ENCODE data around the gene ORC3. TPM values are rescaled to one million over a fixed set of nuclear protein-coding genes. Genes with fewer than 3 reads are reported as not detected.
"Not testable (repeated sequence)": the region's sequence is repeated elsewhere in the genome, so short reads cannot be mapped to it uniquely, and the experiment has no call there.

Gene ORC3
- total RNA-seq, 1 donor from 2014 or later: 34.9 TPM

DNA sequence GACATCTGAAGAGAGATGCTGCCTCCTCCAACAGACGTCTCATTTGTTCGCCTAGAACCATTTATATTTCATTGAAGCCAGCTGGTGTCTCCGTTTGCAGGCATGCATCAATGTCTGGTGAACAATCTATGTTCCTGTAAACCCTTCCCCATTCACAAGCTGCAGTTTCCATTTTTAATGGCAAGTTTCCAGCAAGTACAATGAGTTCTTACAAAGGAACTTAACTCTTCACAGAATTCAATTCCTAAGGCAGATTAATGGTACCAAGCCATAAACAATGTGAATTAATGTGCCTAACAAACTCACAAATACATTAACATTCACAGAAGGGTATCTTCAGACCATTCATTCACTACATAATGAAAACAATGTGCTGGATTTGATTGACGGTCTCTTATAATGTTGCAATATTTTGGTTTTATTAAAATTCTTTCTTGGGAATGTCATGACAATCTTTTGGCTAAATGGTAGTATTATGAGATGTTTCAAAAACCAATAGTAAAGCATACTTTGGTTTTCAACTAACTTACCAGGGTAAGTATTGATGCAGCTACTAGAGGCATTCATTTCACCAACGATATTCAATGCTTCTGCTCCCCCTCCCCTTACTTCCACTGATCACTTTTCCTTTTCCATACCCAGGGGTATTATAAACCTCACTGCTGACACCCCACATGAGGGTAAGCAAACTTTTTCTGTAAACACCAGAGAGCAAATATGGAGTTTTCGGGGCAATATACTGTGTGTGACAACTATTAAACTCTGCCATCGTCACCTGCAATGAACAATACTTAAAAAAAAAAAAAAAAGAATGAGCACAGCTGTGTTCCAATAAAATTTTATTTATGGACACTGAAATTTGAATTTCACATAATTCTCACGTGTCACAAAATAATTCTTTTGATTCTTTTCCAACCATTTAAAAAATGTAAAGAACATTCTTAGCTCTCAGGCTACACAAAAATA, 107.9 kb downstream of the ORC3 start:
- no peak for DNase-seq (ENCODE audit: low spot score)

DNA sequence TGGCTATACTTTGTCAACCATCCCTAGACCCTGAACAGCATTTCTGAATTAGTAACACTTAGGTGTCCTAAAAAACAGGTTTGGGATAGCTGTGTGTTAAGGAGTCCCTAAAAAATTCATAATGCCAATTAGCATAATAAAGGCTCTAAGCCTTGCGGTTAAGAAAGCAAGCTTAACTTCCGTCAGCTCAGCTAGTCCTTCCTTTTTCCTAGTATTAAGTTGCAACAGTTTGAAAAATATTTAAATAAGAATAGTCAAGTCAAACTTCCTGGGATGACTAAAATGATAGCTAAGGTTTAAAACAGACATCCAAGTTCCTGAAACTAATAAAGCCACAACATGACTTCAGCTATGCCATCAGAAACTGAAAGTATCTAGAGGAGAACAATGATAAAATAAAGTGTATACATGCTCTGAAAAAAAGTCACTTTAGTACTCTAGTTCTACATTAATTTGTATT, 108.6 kb downstream of the ORC3 start:
- DNase-seq (ENCODE audit: low spot score): no peak

DNA sequence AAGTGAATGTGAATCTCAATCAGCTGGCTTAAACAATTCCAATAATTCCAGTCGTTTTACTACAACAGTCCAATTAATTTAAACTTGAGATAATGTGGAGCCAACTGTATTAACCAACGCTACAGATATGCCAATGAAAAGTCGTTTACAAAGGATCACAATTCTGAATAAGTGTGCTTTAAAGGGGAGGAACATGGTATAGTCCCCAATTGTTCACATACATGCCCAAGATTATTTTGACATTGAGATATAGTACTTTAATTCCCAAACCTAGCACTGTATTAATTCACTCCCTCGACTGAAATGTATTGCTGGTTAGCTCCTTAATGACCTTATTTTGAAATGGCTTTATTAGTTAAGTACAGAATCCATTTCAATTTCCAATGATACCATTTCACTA, 109.6 kb downstream of the ORC3 start:
- DNase-seq (ENCODE audit: low spot score): no peak

DNA sequence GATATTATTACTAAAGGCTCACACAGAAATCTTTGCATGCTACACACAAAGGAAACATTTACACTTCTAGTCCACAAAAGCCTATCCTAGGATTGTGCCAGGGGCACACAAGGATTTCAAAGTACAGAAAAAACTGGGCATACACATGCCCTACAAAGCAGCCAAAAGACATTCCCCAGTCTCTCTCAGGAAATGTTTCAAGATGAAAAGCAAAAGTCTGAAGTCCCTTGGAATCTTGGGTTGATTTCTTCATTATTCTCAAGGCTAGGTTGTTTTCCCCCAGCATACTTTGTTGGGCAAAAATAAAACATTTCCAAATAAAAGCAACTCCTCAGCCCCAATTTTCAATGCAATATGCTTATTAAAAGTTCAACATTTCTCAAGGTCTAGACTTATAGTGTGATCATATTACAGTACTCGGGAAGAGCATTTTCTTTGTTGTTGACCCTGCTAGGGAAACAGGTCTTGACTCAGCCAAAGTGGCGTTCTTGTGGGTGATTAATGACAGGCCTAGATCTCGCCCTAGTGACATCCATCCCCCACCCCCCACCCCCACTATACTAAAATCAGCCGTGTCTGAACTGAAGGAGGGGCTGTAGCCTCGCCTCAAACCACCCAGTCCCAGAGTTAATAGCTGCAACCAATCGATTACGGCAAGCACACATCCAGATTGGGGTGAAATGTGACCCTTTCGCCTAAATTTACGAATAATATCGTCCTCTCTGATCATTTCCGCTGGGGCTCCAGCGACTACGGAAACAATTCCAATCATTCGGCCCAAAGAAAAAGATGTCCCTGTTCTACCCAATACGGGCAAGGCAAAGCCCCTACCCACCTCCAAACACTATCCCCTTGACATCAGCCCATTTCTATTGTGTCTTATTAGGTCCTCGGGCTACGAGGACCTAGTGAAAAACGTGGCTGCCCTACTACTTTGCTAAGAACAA, 110.7 kb downstream of the ORC3 start:
- DNase-seq (ENCODE audit: low spot score): no peak

DNA sequence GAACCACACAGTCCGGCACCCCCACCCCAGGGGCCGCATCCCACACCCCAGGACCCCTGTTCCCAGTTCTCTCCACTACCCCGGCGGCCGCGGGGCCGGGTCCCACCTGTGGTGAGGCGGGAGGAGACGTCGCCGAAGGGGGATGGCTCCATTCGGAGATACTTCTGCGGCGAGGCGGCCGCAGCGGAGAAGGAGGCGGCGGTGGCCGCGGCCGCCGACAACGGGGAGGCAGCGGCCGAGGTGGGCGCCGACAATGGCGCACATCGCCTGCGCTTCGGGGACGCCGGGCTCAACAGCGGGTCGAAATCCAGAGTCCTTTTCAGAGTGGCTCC, 111.4 kb downstream of the ORC3 start:
- peak; percentile 61 for DNase-seq (ENCODE audit: low spot score)

DNA sequence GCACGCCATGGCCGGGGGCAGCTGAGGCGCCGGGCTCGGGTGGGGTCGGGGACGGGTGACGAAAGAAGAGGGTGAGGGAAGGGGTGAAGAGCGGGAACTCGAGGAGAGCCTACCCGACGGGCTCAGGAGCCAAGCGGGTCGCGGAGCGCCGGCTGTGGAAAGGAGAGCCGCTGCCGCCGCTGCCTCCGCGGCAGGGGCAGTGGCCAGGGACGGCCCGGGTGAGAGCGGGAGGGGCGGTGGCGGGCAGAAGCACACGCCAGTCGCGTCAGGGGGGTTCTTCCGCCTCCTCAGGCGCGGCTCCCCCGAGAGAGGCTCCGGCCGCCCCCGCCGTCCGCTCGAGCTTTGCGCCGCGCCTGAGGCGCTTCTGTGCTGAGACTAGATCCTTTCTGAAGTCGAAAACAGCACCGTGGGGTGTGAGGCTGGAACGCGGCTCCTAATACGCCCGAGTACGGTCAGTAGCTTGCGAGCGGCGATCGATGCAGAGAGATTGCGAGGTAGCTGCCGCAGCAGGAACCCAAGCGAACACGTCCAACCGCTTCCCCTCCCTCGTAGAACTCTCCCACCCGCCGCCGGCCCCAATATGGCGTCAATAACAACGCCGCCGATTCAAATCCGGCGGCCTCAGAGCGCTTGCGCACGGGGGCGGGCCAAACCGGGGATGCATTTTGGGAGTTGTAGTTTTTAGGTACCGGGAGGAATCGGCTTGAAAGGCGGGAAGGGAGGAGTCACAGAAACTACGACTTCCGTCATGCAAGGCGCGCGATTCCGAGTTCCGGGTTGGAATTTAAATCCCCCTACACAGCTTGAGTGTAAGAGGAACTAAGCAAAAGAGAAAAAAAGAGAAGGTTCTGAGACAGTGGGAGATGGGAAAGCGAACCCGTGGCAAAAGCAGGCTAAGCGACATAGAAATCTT, 112.0 kb downstream of the ORC3 start, which contains the start of gene AKIRIN2:
AKIRIN2 (minus strand) TSS at position 558 of the 913 bp plus-strand sequence; CDS start at position 9, 549 bp downstream.
- peak; percentile 98 for DNase-seq (ENCODE audit: low spot score)

DNA sequence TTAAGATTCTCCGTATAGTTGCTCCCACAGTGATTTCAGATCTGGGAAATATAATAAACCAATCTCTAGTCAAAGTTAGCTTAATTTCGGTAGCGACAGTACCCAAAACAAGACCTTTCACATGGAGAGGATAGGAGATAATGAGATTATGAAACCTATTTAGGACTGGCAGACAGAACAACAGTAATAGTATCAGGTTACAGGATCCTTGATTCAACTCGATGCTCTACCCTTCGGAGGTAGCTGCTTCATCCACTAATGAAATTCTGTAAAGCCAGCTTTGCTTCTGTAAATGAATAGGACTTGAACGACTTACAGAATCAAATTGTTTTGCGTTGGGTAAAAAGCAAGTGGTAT, 112.6 kb downstream of the ORC3 start:
- no peak for DNase-seq (ENCODE audit: low spot score)

DNA sequence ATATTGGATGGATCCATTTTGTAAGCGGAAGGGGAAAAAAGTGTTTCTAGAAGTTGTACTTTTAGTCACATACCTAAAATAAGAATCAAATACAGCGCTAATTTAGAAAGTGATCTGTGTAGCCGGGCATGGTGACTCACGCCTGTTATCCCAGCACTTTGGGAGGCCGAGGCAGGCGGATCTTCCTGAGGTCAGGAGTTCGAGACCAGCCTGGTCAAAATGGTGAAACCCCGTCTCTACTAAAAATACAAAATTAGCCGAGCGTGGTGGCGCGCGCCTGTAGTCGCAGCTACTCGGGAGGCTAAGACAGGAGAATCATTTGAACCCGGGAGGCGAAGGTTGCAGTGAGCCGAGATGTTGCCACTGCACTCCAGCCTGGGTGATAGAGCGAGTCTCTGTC, 113.1 kb downstream of the ORC3 start:
- DNase-seq (ENCODE audit: low spot score): not testable (repeated sequence)

DNA sequence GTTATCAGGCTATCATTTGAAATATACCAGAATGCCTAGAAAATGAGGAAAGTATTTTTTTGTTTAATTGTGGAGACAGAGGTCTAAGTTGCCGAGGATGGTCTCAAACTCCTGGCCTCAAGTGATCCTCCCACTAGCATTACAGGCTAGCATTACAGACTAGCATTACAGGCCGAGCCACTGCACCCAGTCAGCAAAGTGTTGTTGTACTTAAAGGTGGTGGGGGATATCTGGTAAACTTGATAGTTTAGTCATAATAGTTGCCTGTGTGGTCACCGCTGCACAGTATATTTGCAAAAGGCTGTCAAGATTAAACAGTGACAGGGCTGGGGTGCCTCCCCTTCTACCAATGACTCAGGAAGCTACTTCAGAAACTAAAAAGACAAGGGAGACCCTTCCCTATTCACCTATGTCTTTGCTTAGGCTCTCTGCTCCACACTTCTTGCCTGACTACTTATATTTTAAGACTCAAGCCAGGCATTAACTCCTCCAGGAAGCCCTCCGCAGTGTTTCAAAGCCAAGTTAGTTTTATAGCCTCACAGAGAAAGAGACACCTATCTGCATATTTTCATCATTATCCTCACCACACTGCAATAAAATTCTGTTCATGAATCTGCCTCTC, 115.2 kb downstream of the ORC3 start:
- no peak for DNase-seq (ENCODE audit: low spot score)

DNA sequence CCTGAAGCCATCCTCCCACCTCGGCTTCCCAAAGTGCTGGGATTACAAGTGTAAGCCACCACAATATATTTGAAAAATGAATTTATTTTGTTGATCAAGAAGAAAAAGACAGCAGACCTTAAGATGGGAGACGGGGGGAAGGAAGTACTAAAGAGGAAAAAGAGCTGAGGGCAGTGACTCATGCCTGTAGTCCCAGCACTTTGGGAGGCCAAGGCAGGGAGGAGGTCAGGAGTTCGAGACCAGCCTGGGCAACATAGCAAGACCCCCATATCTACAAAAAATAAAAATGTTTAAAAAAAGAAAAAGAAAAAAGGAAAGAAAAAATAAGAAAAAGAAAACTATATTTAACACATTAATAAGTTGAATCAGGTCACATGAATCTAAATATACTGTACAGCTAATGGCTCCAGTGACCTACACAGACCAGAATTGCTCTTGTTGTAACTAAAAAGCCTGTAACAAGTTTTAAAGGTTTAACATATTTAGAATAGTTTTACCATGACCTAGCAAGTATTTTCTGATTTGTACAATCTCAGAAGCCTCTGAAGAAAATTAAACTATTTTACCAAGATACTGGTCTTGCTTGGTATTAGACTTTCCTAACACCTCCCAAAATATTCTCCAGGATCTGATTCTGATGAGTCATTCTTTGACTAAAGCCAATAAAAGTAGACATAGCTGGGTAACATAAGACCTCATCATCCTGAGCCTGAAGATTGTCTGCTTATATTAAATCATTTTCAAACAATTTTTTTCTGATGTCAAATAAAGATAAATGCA, 116.4 kb downstream of the ORC3 start:
- no peak for DNase-seq (ENCODE audit: low spot score)

DNA sequence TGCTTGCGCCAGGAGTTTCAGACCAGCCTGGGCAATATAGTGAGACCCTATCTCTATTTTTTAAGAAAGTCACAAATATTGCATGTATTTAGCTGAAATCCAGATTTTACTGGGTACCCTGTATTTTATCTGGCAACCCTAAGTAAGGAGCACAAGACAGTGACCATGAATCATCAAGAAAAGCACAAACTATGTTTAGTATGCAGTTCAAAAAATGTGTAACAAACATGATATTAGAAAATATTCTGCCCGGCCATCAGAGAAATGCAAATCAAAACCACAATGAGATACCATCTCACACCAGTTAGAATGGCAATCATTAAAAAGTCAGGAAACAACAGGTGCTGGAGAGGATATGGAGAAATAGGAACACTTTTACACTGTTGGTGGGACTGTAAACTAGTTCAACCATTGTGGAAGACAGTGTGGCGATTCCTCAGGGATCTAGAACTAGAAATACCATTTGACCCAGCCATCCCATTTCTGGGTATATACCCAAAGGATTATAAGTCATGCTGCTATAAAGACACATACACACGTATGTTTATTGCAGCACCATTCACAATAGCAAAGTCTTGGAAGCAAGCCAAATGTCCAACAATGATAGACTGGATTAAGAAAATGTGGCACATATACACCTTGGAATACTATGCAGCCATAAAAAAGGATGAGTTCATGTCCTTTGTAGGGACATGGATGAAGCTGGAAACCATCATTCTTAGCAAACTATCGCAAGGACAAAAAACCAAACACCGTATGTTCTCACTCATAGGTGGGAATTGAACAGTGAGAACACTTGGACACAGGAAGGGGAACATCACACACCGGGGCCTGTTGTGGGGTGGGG, 118.9 kb downstream of the ORC3 start:
- not testable (repeated sequence) for DNase-seq (ENCODE audit: low spot score)

DNA sequence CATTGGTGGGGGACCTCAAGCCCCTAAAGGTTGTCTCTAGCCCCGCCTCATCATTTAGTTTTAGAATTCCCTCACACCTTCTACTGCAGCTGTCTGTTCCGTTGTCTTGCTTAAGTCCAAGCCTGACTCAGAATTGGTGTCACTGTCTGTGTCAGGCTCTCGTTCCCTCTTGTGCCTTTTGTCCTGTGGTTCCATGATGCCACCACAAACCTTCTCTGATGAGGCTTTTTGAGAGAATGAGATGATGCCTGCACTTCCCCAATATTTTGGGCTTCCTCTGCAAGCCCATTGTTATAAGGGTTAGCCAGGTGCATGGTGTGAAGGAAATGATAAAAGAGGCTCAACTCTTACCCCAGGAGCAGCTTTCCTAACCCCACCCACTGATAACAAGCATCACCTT, 120.2 kb downstream of the ORC3 start:
- no peak for DNase-seq (ENCODE audit: low spot score)

DNA sequence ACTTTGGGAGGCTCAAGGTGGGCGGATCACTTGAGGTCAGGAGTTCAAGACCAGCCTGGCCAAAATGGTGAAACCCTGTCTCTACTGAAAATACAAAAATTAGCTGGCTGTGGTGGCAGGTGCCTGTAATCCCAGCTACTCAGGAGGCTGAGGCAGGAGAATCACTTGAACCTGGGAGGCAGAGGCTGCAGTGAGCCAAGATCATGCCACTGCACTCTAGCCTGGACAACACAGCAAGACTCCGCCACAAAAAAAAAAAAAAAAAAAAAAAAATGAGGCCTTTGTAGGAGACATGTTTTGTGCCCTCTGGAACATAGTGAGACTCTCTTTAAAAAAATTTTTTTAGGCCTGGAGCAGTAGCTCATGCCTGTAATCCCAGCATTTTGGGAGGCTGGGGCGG, 122.8 kb downstream of the ORC3 start:
- not testable (repeated sequence) for DNase-seq (ENCODE audit: low spot score)

DNA sequence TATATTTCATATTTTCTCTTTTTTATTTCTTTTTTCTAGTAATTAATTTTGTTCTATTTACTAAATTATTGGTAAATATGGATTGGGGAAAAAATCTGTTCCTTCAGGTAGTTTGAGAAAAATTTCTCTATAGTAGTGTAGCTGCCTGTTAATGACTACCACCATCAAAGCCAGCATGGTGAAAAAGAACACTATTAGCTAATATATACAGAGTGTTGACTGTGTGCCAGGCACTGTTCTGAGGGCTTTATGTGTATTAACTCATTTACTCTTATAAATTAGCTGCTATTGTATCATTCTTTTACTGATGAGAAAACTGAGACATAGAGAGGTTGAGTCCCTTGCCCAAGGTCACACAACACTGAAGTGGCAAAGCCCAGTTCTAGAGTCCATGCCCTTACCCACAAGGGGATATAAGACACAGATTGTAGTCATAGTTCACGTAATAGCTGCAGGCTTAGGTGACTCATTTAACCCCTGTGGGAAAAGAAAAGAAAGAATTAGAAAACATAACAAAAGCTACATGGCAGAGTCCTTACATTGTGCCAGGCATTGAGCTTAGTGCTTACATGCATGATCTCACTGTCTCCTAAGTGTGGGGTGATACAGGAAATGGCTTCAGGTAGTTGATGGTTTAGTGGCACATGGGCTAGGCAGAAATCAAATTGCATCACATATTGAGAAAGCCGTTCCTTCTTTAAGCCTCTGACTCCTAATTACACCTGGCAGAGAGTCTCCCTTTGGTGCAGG, 124.3 kb downstream of the ORC3 start:
- no peak for DNase-seq (ENCODE audit: low spot score)

All from ureter (tissue), 1 donor.